K562 (cell line): ENCODE measurements around the gene CDC37. TPM values are rescaled to one million over a fixed set of nuclear protein-coding genes. Genes with fewer than 3 reads are reported as not detected.

Experiments
- ATAC-seq: fragments of 200-7000 bp; cut with Tn5 transposase; 3 replicates; pipeline ENCODE4 v1.9.1; 2020; ENCODE audit warnings: moderate library complexity
- BruUV-seq: library from RNA; stranded (reverse); fragments of 400-500 nt; replicated peaks from 2 replicates; lab custom pipeline; 2021; lab: Mats Ljungman, UMichigan
- CTCF ChIA-PET: fragments of 300-600 bp; formaldehyde crosslinking; extraction: SDS; loops from one replicate; lab custom pipeline; 2021; ENCODE audit warnings: low intra/inter-chr PET ratio; lab: Yijun Ruan, JAX
- POLR2A ChIA-PET: fragments of 300-600, 350-650 bp; sonication (Branson Sonifier 250); formaldehyde crosslinking; extraction: SDS; loops from one replicate; lab custom pipeline; 2021; ENCODE audit warnings: antibody characterized with exemption, inconsistent platforms; lab: Yijun Ruan, JAX
- DNase-seq, 4 experiments: peaks; one replicate each; pipeline versions ENCODE4 v3.0.0 to v3.0.0-alpha.2; 2011 to 2018; ENCODE audit warnings: low spot score in 3 of 4, mixed read lengths in 3 of 4; ENCODE audit errors: extremely low read depth in 1 of 4
- FAIRE-seq: peaks from 2 replicates; lab custom pipeline; 2011; peaks lifted over from hg19 to GRCh38; lab: Jason Lieb, UNC
- H2AFZ ChIP-seq: 2 replicates; pipeline ENCODE4 v1.6.0; 2011; ENCODE audit warnings: low read depth, low read length, control low read depth, inconsistent platforms
- H3K27ac ChIP-seq: fragments of 200-600 bp; 3 replicates; pipeline ENCODE4 v1.8.0; 2011; ENCODE audit warnings: low read depth, mild to moderate bottlenecking, control low read depth, inconsistent platforms, low read length, moderate library complexity, mixed read lengths; ENCODE audit errors: extremely low read depth
- H3K27me3 ChIP-seq, 2 experiments: fragments of 300-600 bp in 1 of 2; 2 replicates in 1 of 2; 3 replicates in 1 of 2; pipeline versions ENCODE4 v1.6.0 to v1.8.0; 2011; ENCODE audit warnings: inconsistent platforms in 2 of 2, low read length in 2 of 2, mild to moderate bottlenecking in 1 of 2, mixed read lengths in 1 of 2, moderate library complexity in 1 of 2; ENCODE audit not compliant: control insufficient read depth in 2 of 2, insufficient read depth in 2 of 2
- H3K36me3 ChIP-seq: fragments of 300-600 bp; 3 replicates; pipeline ENCODE4 v1.8.0; 2011; ENCODE audit warnings: mild to moderate bottlenecking, low read length, inconsistent platforms; ENCODE audit not compliant: control insufficient read depth, insufficient read depth
- H3K4me1 ChIP-seq, 2 experiments: fragments of 200-600 bp in 1 of 2; replicated peaks in 1 of 2; 2 replicates in 1 of 2; 3 replicates in 1 of 2; pipeline versions ENCODE4 v1.5.1 to v1.8.0; 2011; ENCODE audit warnings: inconsistent platforms in 2 of 2, low read length in 2 of 2, mild to moderate bottlenecking in 1 of 2, mixed read lengths in 1 of 2, moderate library complexity in 1 of 2; ENCODE audit not compliant: control insufficient read depth in 2 of 2, insufficient read depth in 2 of 2
- H3K4me2 ChIP-seq: 2 replicates; pipeline ENCODE4 v1.6.1; 2011; ENCODE audit warnings: low read length, control low read depth, inconsistent platforms, mixed read lengths; ENCODE audit not compliant: insufficient read depth
- H3K4me3 ChIP-seq: fragments of 200-600 bp; sonication (generic), shearing (Covaris generic); 2 replicates; pipeline ENCODE4 v1.5.1; 2016; ENCODE audit warnings: control low read depth, inconsistent platforms
- H3K79me2 ChIP-seq: fragments of 200-600 bp; 3 replicates; pipeline ENCODE4 v1.8.0; 2011; ENCODE audit warnings: low read length, inconsistent platforms; ENCODE audit not compliant: control insufficient read depth, insufficient read depth
- H3K9ac ChIP-seq, 2 experiments: 2 replicates each; pipeline versions ENCODE4 v1.6.0 to v1.6.1; 2011; ENCODE audit warnings: low read depth in 2 of 2, low read length in 2 of 2, control low read depth in 1 of 2, inconsistent platforms in 1 of 2, mild to moderate bottlenecking in 1 of 2, mixed read lengths in 1 of 2; ENCODE audit not compliant: insufficient read depth in 1 of 2
- H3K9me1 ChIP-seq: one replicate; pipeline ENCODE4 v1.6.0; 2011; ENCODE audit warnings: inconsistent platforms, mild to moderate bottlenecking, low read length, moderate library complexity; ENCODE audit not compliant: control insufficient read depth, insufficient read depth
- H3K9me3 ChIP-seq: replicated peaks from 2 replicates; pipeline ENCODE4 v1.5.1; 2011; ENCODE audit warnings: low read depth, low read length, inconsistent platforms; ENCODE audit not compliant: control insufficient read depth, insufficient read depth
- H4K20me1 ChIP-seq: replicated peaks from 2 replicates; pipeline ENCODE4 v1.6.1; 2011; ENCODE audit warnings: low read length, inconsistent platforms, mixed read lengths; ENCODE audit not compliant: control insufficient read depth, insufficient read depth
- CREM ChIP-seq: IDR thresholded peaks from 2 replicates; pipeline ENCODE4 v1.6.1; 2014; ENCODE audit warnings: antibody characterized with exemption, low read depth
- NFIX ChIP-seq: fragments of 250-450 bp; sonication (Bioruptor Pico); IDR thresholded peaks from 2 replicates; pipeline ENCODE4 v1.4.0; 2020; ENCODE audit warnings: low read depth, mild to moderate bottlenecking, moderate library complexity
- POLR2A ChIP-seq: fragments of 450-650 bp; conservative IDR thresholded peaks from 2 replicates; pipeline ENCODE4 v1.6.1; 2016
- POLR2AphosphoS2 ChIP-seq: IDR thresholded peaks from 2 replicates; pipeline ENCODE4 v1.6.1; 2012; ENCODE audit warnings: low read length, improper control_type of control experiment
- POLR2G ChIP-seq: fragments of 200-400 bp; formaldehyde crosslinking; IDR thresholded peaks from 2 replicates; pipeline ENCODE4 v1.6.1; 2017; ENCODE audit warnings: low read depth, mild to moderate bottlenecking, antibody characterized with exemption, low read length, moderate library complexity
- RBFOX2 ChIP-seq: fragments of 200-400 bp; formaldehyde crosslinking; IDR thresholded peaks from 2 replicates; pipeline ENCODE4 v1.6.1; 2017; ENCODE audit warnings: low read depth, mild to moderate bottlenecking, low read length, moderate library complexity
- SMAD4 ChIP-seq: fragments of 250-450 bp; sonication (Bioruptor Pico); conservative IDR thresholded peaks from 2 replicates; pipeline ENCODE4 v1.8.0; 2021; ENCODE audit warnings: inconsistent platforms, mild to moderate bottlenecking, moderate library complexity
- STAG1 ChIP-seq: sonication (generic); formaldehyde crosslinking; IDR thresholded peaks from 2 replicates; pipeline ENCODE4 v1.5.0; 2020; ENCODE audit warnings: missing genetic modification reagents, borderline replicate concordance
- TFAP4 ChIP-seq: sonication (generic); formaldehyde crosslinking; IDR thresholded peaks from 2 replicates; pipeline ENCODE4 v1.8.0; 2022; ENCODE audit warnings: missing genetic modification reagents, mild to moderate bottlenecking, moderate library complexity, borderline replicate concordance
- WGBS: fragments of 100-300 bp; shearing (Covaris generic); methylation state at CpG from one replicate; pipeline ENCODE4 v1.1.6; 2016; ENCODE audit warnings: low coverage, mixed read lengths; ENCODE audit not compliant: insufficient coverage; ENCODE audit errors: missing lambda C conversion rate; 5-methylcytosine and 5-hydroxymethylcytosine counted together
- in situ Hi-C: fragments of 300-500 bp; cut with MboI; formaldehyde crosslinking; loops from 4 replicates; pipeline ENCODE4 v1.15.0; 2018; ENCODE audit warnings: inconsistent platforms, mixed read lengths
- intact Hi-C: fragments of 100-400 bp; cut with micrococcal nuclease; formaldehyde crosslinking; loops from 2 replicates; pipeline ENCODE4 v1.14.2; 2022
- polyA plus RNA-seq, 8 experiments: library from polyadenylated mRNA; depleted of rRNA in 4 of 8; stranded (reverse) in 5 of 8; unstranded in 3 of 8; fragments of >200 nt; fragmentation: Nextera tagmentation in 2 of 8; fragmentation: Illumina TruSeq in 1 of 8; extraction: Ambion mirVana in 2 of 8; extraction: Trizol in 1 of 8; gene quantifications; 2 replicates each; pipeline versions ENCODE4 v1.2.1 to v1.2.3, GENCODE V29; 2011 to 2014; ENCODE audit warnings: inconsistent platforms in 1 of 8, missing spikeins in 1 of 8
- total RNA-seq, 7 experiments: library from RNA; depleted of rRNA in 6 of 7; stranded (reverse); fragments of >200 nt in 6 of 7; fragmentation: Illumina TruSeq in 2 of 7; extraction: Trizol in 2 of 7; gene quantifications; 2 replicates each; pipeline versions ENCODE4 v1.2.1 to v1.2.3, GENCODE V29; 2011 to 2021; ENCODE audit warnings: low replicate concordance in 1 of 7
- TF ChIP-seq, protein P1 (sequence below): IDR thresholded peaks from 2 replicates; pipeline ENCODE4 v1.6.1; 2012; ENCODE audit warnings: low read depth, low read length, improper control_type of control experiment, borderline replicate concordance
- TF ChIP-seq, protein P2 (sequence below), 3 experiments: IDR thresholded peaks in 2 of 3; conservative IDR thresholded peaks in 1 of 3; 2 replicates each; pipeline ENCODE4 v1.5.1; 2011 to 2012; ENCODE audit warnings: low read length in 3 of 3, mild to moderate bottlenecking in 3 of 3, control low read depth in 2 of 3, improper control_type of control experiment in 1 of 3, inconsistent platforms in 1 of 3, low read depth in 1 of 3, mixed read lengths in 1 of 3, moderate library complexity in 1 of 3; ENCODE audit not compliant: insufficient read depth in 2 of 3

CDC37 gene
- total and polyA plus RNA-seq, 9 of the 15 experiments (the other 6 are each of a cell fraction or from before 2014, with no cell fraction given): 6.6 to 538 (median 227) TPM

GRCh38 chr19:10390652-10391286 is 12.6 kb downstream of the CDC37 start (continued):
- TF ChIP-seq CREM (0 out of 2 replicates have a peak, but pooled peaks have one; percentile 18), NFIX (CRISPR knock-in tag) (no peak), STAG1 (CRISPR knock-in tag) (peak; percentile 95), TFAP4 (0 out of 2 replicates have a peak, but pooled peaks have one; percentile 17)
- TF ChIP-seq, protein P1, sequence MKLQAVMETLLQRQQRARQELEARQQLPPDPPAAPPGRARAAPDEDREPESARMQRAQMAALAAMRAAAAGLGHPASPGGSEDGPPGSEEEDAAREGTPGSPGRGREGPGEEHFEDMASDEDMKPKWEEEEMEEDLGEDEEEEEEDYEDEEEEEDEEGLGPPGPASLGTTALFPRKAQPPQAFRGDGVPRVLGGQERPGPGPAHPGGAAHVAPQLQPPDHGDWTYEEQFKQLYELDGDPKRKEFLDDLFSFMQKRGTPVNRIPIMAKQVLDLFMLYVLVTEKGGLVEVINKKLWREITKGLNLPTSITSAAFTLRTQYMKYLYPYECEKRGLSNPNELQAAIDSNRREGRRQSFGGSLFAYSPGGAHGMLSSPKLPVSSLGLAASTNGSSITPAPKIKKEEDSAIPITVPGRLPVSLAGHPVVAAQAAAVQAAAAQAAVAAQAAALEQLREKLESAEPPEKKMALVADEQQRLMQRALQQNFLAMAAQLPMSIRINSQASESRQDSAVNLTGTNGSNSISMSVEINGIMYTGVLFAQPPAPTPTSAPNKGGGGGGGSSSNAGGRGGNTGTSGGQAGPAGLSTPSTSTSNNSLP: no peak

- Histone ChIP-seq H3K9ac (peak overlapping the region in 1 of 2 experiments; percentile 72; a peak in 1 of 4 replicates), H3K36me3 (peaks cover 50% of the 10 kb centered on the region; the same call in 2 of the 3 replicates)
- CTCF ChIA-PET: interaction anchor here (1.1 to 5.6 kb wide), 5 partner anchors 103 to 459 kb away, joined by 5 to 77 read pairs (median 14); partner anchors contain the start of genes ICAM1 and ICAM4
- 76% methylated on average over 12 of the region's 12 CpGs for WGBS
- TF ChIP-seq, protein P2, sequence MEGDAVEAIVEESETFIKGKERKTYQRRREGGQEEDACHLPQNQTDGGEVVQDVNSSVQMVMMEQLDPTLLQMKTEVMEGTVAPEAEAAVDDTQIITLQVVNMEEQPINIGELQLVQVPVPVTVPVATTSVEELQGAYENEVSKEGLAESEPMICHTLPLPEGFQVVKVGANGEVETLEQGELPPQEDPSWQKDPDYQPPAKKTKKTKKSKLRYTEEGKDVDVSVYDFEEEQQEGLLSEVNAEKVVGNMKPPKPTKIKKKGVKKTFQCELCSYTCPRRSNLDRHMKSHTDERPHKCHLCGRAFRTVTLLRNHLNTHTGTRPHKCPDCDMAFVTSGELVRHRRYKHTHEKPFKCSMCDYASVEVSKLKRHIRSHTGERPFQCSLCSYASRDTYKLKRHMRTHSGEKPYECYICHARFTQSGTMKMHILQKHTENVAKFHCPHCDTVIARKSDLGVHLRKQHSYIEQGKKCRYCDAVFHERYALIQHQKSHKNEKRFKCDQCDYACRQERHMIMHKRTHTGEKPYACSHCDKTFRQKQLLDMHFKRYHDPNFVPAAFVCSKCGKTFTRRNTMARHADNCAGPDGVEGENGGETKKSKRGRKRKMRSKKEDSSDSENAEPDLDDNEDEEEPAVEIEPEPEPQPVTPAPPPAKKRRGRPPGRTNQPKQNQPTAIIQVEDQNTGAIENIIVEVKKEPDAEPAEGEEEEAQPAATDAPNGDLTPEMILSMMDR (IDR thresholded peaks at IDR 0.05 in 2 of 3, conservative IDR thresholded peaks at IDR 0.05 in 1 of 3; ENCODE audit: insufficient read depth in 2 of 3, low read depth in 1 of 3, low read length in 3 of 3): peak; percentile 29 to 33 (median 31); a peak in 4 of 6 replicates
- TF ChIP-seq RBFOX2: peak; percentile 45
- peak; percentile 70; the same call in 1 of the 2 replicates for TF ChIP-seq POLR2AphosphoS2
- TF ChIP-seq SMAD4: no peak
- peak; percentile 71 for TF ChIP-seq POLR2G
- TF ChIP-seq POLR2A: peak; percentile 61; the same call in 1 of the 2 replicates
- TF ChIP-seq, all 486 proteins: peak for 5
- H3K4me1 ChIP-seq: peaks cover 0 to 6% of the 10 kb centered on the region in 2 experiments; a peak in 2 of 5 replicates
- no peak overlapping the region for H2AFZ ChIP-seq
- no TSS peak for BruUV-seq
- no peak overlapping the region for H3K4me3 ChIP-seq
- POLR2A ChIA-PET: interaction anchor here (1.1 to 2.5 kb wide), 6 partner anchors 100 to 136 kb away, joined by 3 to 32 read pairs (median 9); partner anchors contain the start of genes ICAM1 and ICAM5
- in situ Hi-C loops (loop anchor here (5.0 kb wide), 2 partner anchors 118 to 463 kb away; partner anchors contain the start of gene ICAM1), intact Hi-C loops (loop anchor here (1.0 to 5.0 kb wide), 4 partner anchors 55 to 458 kb away; no protein-coding TSS in a partner anchor)
- H3K4me2 ChIP-seq: no peak overlapping the region
- H3K9me3 ChIP-seq: no peaks in the 10 kb centered on the region
- no peak for FAIRE-seq
- ATAC-seq: peak; percentile 59
- no peaks in the 10 kb centered on the region for H3K9me1 ChIP-seq
- H3K79me2 ChIP-seq: no peaks in the 10 kb centered on the region
- no peak overlapping the region for H3K27ac ChIP-seq
- 0 out of 2 replicates have a peak, but pooled peaks cover 3% of the 10 kb centered on the region for H4K20me1 ChIP-seq
- no peaks in the 10 kb centered on the region for H3K27me3 ChIP-seq
- peak in 2 of 4 experiments; percentile 16 to 45 for DNase-seq
These were observed 13.5 kb downstream of the CDC37 start for GRCh38 chr19:10389863-10390262.
